LNCAP (cell line): ENCODE data around the gene LSP1.
A peak's percentile ranks its signal among the peaks of the same experiment; 100 is the strongest.

ENCODE experiments used
- TF ChIP-seq, protein P1 (sequence below): fragments of 450-650 bp; IDR thresholded peaks from 2 replicates; pipeline ENCODE4 v1.5.1; 2017; ENCODE audit warnings: mild to moderate bottlenecking

LSP1 gene

DNA sequence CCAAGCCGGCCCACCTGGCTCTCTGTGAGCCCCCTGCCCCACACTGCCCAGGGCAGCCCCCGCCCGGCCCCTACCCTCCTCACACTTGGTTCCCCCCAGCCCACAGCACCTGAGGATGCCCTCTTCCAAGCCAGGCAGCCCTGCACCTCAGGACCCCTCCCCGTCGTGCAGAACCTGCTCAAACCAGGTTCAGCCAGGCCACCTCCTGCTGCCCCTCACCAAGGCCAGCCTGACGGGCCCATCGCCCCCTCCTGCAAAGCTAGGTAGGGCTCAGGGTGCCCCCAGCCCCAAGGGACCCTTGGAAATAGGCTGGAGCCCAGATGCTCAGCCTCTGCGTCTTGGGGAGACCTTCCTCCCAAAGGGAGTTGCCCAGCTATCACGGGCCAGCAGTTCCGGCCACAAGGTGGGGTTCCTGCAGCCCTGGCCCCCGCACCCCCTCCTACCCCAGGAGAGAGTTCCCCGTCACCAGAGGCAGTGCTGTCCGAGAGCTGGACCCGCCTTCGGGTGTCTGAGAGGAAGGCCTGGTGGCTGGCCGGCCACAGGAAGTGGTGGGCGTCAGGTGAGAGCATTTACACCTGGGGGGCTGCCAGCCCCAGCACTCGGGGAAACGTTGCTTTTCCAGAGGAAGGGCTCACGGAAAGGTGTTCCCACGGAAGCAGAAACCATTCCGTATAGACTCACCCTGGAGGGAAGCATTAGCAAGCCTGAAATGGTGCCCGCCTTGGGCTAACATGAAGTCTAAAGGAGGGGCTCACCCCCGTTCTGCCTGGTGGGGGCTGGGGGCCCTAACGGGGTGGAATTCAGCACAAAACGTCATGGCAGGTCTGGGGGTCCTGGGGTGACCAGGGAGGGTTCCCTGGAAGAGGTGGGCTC is 21.3 kb upstream of the LSP1 start:
- TF ChIP-seq, protein P1, sequence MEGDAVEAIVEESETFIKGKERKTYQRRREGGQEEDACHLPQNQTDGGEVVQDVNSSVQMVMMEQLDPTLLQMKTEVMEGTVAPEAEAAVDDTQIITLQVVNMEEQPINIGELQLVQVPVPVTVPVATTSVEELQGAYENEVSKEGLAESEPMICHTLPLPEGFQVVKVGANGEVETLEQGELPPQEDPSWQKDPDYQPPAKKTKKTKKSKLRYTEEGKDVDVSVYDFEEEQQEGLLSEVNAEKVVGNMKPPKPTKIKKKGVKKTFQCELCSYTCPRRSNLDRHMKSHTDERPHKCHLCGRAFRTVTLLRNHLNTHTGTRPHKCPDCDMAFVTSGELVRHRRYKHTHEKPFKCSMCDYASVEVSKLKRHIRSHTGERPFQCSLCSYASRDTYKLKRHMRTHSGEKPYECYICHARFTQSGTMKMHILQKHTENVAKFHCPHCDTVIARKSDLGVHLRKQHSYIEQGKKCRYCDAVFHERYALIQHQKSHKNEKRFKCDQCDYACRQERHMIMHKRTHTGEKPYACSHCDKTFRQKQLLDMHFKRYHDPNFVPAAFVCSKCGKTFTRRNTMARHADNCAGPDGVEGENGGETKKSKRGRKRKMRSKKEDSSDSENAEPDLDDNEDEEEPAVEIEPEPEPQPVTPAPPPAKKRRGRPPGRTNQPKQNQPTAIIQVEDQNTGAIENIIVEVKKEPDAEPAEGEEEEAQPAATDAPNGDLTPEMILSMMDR: no peak

GRCh38 chr11:1832211-1832919 is 20.5 kb upstream of the LSP1 start:
- TF ChIP-seq, protein P1: peak; percentile 98

DNA sequence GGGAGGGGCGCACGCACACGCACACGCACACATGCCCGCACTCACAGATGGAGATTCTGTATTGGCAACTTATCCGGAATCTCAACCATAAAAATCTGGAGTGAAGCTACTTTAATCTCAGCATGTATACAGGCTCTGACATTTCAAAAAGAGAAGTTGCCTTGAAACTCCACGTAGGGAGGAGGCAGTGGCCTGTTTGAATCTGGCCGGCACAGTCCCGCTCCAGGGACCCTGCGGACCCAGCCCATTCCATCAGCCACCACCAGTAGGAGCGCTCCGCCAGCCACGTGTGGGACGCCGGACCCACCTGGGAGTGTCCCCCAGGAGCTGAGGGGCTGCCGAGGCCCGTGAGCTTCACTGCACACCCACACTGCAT is 20.0 kb upstream of the LSP1 start:
- TF ChIP-seq, protein P1: no peak

DNA sequence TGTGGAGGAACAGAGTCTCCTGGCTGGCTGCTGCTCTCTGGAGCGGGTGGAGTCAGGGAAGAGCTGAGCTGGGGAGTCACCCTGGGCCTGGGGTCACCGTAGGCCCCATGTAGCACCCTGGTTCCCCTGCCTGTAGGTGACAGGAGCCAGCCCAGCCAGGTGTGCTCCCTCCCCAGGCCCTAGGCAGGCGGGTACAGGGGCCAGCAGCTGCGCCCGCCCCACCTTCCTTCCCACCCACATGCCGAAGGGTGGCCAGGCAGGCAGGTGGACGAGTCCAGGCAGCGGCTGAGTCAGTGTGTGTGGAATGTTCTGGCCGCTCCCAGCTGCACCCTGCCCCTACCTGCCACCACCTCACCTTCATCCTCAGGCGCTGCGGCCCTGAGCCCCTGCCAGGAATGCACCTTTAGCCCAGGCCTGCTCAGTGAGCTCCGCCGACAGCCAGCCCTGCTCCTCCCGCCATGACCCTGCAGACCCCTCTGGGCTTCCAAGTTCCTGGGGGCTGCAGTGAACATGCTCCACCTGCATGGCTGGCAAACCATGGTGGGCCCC is 18.7 kb upstream of the LSP1 start:
- TF ChIP-seq, protein P1: no peak

- TF ChIP-seq, protein P1: no peak
Measured at GRCh38 chr11:1834779-1835670, 17.9 kb upstream of the LSP1 start, which contains the start of gene SYT8. Gene SYT8 (plus strand): TSS chr11:1834990. CDS start chr11:1835106, 116 bp downstream.

- TF ChIP-seq, protein P1: no peak
Measured at GRCh38 chr11:1835671-1836010, 17.2 kb upstream of the LSP1 start.
